Keratinocyte (primary cell): Measurements from ENCODE around the gene ZFR2. TPM values are rescaled to one million over a fixed set of nuclear protein-coding genes. Genes with fewer than 3 reads are reported as not detected.

Source experiments
- DNase-seq: peaks from one replicate; pipeline ENCODE4 v3.0.0-alpha.2; 2011; ENCODE audit warnings: low read depth, missing footprints, low spot score
- FAIRE-seq: peaks from 2 replicates; lab custom pipeline; 2011; peaks lifted over from hg19 to GRCh38; lab: Jason Lieb, UNC
- H2AFZ ChIP-seq: 2 replicates; pipeline ENCODE4 v1.6.0; 2012; ENCODE audit warnings: low read length, control low read depth, inconsistent platforms; ENCODE audit not compliant: control insufficient read depth
- H3K27ac ChIP-seq: 2 replicates; pipeline ENCODE4 v1.5.1; 2011; ENCODE audit warnings: low read length; ENCODE audit not compliant: control insufficient read depth, insufficient read depth
- H3K27me3 ChIP-seq: 3 replicates; pipeline ENCODE4 v1.6.0; 2011; ENCODE audit warnings: low read length; ENCODE audit not compliant: control insufficient read depth, insufficient read depth; ENCODE audit errors: extremely low read depth
- H3K36me3 ChIP-seq, 2 experiments: 2 replicates in 1 of 2; 3 replicates in 1 of 2; pipeline ENCODE4 v1.5.1; 2011; ENCODE audit warnings: low read length in 2 of 2, mild to moderate bottlenecking in 1 of 2; ENCODE audit not compliant: control insufficient read depth in 2 of 2, insufficient read depth in 2 of 2; ENCODE audit errors: extremely low read depth in 1 of 2
- H3K4me1 ChIP-seq: 3 replicates; pipeline ENCODE4 v1.5.1; 2011; ENCODE audit warnings: low read length; ENCODE audit not compliant: control insufficient read depth, insufficient read depth; ENCODE audit errors: extremely low read depth
- H3K4me2 ChIP-seq: 3 replicates; pipeline ENCODE4 v1.6.0; 2011; ENCODE audit warnings: low read depth, low read length; ENCODE audit not compliant: control insufficient read depth, insufficient read depth; ENCODE audit errors: extremely low read depth
- H3K4me3 ChIP-seq, 3 experiments: fragments of 200-600 bp in 1 of 3; sonication (generic) in 1 of 3; 2 replicates in 2 of 3; 3 replicates in 1 of 3; pipeline ENCODE4 v1.5.1; 2011 to 2016; ENCODE audit warnings: low read length in 3 of 3, mild to moderate bottlenecking in 3 of 3, control low read depth in 2 of 3, inconsistent platforms in 1 of 3, low read depth in 1 of 3, mixed read lengths in 1 of 3, mixed run types in 1 of 3, moderate library complexity in 1 of 3; ENCODE audit not compliant: control insufficient read depth in 2 of 3, insufficient read depth in 2 of 3; ENCODE audit errors: extremely low read depth in 1 of 3
- H3K79me2 ChIP-seq: 2 replicates; pipeline ENCODE4 v1.6.0; 2012; ENCODE audit warnings: low read length; ENCODE audit not compliant: control insufficient read depth, insufficient read depth
- H3K9ac ChIP-seq: 3 replicates; pipeline ENCODE4 v1.6.0; 2011; ENCODE audit warnings: low read length; ENCODE audit not compliant: control insufficient read depth, insufficient read depth; ENCODE audit errors: extremely low read depth
- H3K9me1 ChIP-seq: 3 replicates; pipeline ENCODE4 v1.6.0; 2011; ENCODE audit warnings: low read length; ENCODE audit not compliant: control insufficient read depth, insufficient read depth; ENCODE audit errors: extremely low read depth
- H3K9me3 ChIP-seq: 2 replicates; pipeline ENCODE4 v1.5.1; 2012; ENCODE audit warnings: low read depth, low read length; ENCODE audit not compliant: control insufficient read depth
- H4K20me1 ChIP-seq: 3 replicates; pipeline ENCODE4 v1.6.0; 2011; ENCODE audit warnings: low read length; ENCODE audit not compliant: control insufficient read depth, insufficient read depth; ENCODE audit errors: extremely low read depth
- EZH2 ChIP-seq: IDR thresholded peaks from one replicate; pipeline ENCODE4 v1.6.1; 2012; ENCODE audit warnings: inconsistent platforms, mild to moderate bottlenecking, low read length, moderate library complexity
- dilution Hi-C: fragments of 300-500 bp; cut with MboI; formaldehyde crosslinking; loops from one replicate; pipeline ENCODE4 v1.7.0; 2020; ENCODE audit warnings: low sequenced_read_pairs; ENCODE audit not compliant: extremely low pct_ligation_motif_present
- polyA plus RNA-seq, 5 experiments: library from polyadenylated mRNA; depleted of rRNA in 3 of 5; stranded (reverse) in 3 of 5; stranded (forward) in 1 of 5; unstranded in 1 of 5; fragments of >200 nt; gene quantifications; 1 replicate in 1 of 5; 2 replicates in 3 of 5; 3 replicates in 1 of 5; pipeline versions ENCODE4 v1.2.1 to v1.2.3, GENCODE V29; 2011 to 2012; ENCODE audit warnings: missing spikeins in 2 of 5, low read depth in 1 of 5, low replicate concordance in 1 of 5
- TF ChIP-seq, protein P1 (sequence below), 3 experiments: IDR thresholded peaks in 1 of 3; conservative IDR thresholded peaks in 1 of 3; optimal IDR thresholded peaks in 1 of 3; 2 replicates in 2 of 3; 3 replicates in 1 of 3; pipeline versions ENCODE3 to v1.5.1; 2011; ENCODE audit warnings: low read length in 3 of 3, mild to moderate bottlenecking in 3 of 3, moderate library complexity in 2 of 3, control low read depth in 1 of 3, inconsistent platforms in 1 of 3; ENCODE audit not compliant: insufficient read depth in 2 of 3; ENCODE audit errors: extremely low read depth in 1 of 3

The ZFR2 gene
- polyA plus RNA-seq, 1 donor (not counting 4 experiments of a cell fraction or from before 2014, with no cell fraction given): not detected

DNA sequence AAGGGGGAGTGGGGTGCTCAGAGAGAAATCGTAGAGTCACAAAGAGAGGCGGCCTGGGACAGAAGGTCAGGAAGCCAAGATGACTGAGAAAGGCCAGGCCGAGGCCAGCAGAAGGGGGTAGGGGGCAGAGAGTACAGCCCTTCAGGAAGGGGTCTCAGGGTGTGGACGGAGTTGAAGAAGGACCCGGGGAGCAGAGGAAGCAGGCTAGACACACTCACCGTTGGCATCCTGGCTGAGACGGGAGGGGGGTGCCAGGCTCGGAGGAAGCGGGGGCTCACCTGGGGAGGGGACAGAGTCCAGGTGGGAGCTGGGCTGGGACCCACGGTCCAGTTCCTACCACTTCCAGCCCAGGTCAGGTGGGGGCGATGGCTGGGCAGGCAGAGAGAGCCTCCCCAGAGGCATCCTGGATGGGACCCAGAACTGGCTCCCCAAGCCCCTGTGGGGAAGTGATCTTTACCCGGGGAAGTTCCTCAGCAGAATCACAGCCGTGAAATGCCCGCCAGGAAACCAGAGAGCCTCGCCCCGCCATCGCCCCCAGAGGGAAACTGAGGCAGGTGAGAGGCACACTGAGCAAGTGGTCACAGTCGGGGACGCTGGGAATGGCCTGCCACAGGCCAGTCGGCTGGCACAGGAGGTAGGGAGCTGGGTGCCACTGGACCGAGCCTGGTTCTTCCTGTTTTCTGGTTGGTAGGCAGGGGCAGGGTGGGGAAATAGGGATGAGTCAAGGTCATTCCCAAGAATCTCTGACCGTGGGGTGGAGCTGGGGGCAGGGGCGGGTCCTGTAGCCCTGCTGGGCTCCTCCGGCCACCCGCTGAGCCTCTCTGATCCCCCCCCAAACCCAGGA is 84.0 kb downstream of the ZFR2 start:
- Histone ChIP-seq H3K27ac (no peak overlapping the region), H4K20me1 (no peaks in the 10 kb centered on the region), H2AFZ (no peak overlapping the region), H3K27me3 (peaks cover 37% of the 10 kb centered on the region), H3K9me3 (peaks cover 6% of the 10 kb centered on the region), H3K79me2 (no peaks in the 10 kb centered on the region), H3K9ac (no peak overlapping the region), H3K9me1 (no peaks in the 10 kb centered on the region), H3K4me2 (no peak overlapping the region), H3K4me3 (no peak overlapping the region), H3K4me1 (no peaks in the 10 kb centered on the region), H3K36me3 (no peaks in the 10 kb centered on the region)
- DNase-seq (no peak), FAIRE-seq (no peak)
- dilution Hi-C loops: no loop called here
- TF ChIP-seq EZH2: peak; percentile 28
- TF ChIP-seq, protein P1, sequence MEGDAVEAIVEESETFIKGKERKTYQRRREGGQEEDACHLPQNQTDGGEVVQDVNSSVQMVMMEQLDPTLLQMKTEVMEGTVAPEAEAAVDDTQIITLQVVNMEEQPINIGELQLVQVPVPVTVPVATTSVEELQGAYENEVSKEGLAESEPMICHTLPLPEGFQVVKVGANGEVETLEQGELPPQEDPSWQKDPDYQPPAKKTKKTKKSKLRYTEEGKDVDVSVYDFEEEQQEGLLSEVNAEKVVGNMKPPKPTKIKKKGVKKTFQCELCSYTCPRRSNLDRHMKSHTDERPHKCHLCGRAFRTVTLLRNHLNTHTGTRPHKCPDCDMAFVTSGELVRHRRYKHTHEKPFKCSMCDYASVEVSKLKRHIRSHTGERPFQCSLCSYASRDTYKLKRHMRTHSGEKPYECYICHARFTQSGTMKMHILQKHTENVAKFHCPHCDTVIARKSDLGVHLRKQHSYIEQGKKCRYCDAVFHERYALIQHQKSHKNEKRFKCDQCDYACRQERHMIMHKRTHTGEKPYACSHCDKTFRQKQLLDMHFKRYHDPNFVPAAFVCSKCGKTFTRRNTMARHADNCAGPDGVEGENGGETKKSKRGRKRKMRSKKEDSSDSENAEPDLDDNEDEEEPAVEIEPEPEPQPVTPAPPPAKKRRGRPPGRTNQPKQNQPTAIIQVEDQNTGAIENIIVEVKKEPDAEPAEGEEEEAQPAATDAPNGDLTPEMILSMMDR (optimal IDR thresholded peaks at IDR 0.05 in 1 of 3, IDR thresholded peaks at IDR 0.05 in 1 of 3, conservative IDR thresholded peaks at IDR 0.05 in 1 of 3; ENCODE audit: extremely low read depth in 1 of 3, insufficient read depth in 2 of 3, low read length in 3 of 3): no peak

DNA sequence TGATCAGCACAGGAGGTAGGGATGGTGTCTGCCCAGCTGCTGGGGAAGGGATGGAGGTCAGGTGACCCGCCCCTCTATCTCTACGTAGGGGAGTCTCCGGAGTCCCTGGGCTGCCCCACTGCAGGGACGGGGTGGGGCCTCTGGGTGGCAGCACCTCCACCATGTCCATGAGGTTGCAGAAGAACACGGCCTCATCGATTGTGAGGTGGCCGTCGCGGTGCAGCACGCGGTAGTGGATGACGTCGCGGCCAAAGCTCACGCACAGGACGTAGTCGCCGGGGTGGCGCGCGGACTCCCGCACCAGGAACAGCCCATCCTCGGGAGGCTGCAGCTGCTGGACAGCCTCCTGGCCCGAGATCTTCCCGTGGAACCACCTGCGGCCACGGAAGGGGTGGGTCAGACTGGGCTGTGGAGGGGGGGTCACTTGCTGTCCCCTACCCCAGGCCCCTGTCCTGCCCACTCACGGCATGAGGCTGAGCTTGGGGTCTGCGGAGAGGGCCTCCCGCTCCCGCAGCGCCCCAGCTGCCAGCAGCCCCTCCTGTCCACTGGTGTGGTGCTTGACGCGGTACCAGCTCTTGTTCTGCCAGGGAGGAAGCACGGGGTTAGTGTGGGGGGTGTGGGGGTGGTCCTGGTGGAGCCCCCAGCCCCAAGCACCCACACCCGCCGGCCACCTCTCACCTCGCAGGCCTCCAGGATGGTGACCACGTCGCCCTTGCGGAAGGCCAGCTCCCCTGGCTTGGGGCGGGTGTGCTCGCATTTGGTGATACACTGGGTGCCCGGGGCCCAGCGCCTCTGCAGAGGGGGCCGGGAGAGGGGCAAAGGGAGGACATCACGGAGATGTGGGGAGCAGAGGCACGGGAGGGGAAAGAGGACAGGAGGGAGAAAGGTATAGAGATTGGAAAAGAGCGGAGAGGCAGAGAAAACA is 84.9 kb downstream of the ZFR2 start:
- FAIRE-seq (no peak), DNase-seq (no peak)
- H3K27ac ChIP-seq: no peak overlapping the region
- no peaks in the 10 kb centered on the region for H4K20me1 ChIP-seq
- H3K9me3 ChIP-seq: peaks cover 6% of the 10 kb centered on the region
- no peak overlapping the region for H2AFZ ChIP-seq
- H3K4me3 ChIP-seq: no peak overlapping the region
- peaks cover 32% of the 10 kb centered on the region for H3K27me3 ChIP-seq
- TF ChIP-seq EZH2: no peak
- TF ChIP-seq, protein P1 (optimal IDR thresholded peaks at IDR 0.05 in 1 of 3, IDR thresholded peaks at IDR 0.05 in 1 of 3, conservative IDR thresholded peaks at IDR 0.05 in 1 of 3; ENCODE audit: extremely low read depth in 1 of 3, insufficient read depth in 2 of 3, low read length in 3 of 3): peak in 2 of 3 experiments; percentile 32 to 53
- no peak overlapping the region for H3K4me2 ChIP-seq
- H3K4me1 ChIP-seq: no peaks in the 10 kb centered on the region
- H3K9me1 ChIP-seq: no peaks in the 10 kb centered on the region
- dilution Hi-C loops: no loop called here
- H3K9ac ChIP-seq: no peak overlapping the region
- H3K79me2 ChIP-seq: no peaks in the 10 kb centered on the region
- no peaks in the 10 kb centered on the region for H3K36me3 ChIP-seq
